ENCODE results near the gene CDHR5. TPM values are rescaled to one million over a fixed set of nuclear protein-coding genes. Genes with fewer than 3 reads are reported as not detected.

Gene CDHR5
- total and polyA plus RNA-seq, 9 of the 15 experiments (the other 6 are each of a cell fraction or from before 2014, with no cell fraction given): 0.16 TPM; not detected in 8

DNA sequence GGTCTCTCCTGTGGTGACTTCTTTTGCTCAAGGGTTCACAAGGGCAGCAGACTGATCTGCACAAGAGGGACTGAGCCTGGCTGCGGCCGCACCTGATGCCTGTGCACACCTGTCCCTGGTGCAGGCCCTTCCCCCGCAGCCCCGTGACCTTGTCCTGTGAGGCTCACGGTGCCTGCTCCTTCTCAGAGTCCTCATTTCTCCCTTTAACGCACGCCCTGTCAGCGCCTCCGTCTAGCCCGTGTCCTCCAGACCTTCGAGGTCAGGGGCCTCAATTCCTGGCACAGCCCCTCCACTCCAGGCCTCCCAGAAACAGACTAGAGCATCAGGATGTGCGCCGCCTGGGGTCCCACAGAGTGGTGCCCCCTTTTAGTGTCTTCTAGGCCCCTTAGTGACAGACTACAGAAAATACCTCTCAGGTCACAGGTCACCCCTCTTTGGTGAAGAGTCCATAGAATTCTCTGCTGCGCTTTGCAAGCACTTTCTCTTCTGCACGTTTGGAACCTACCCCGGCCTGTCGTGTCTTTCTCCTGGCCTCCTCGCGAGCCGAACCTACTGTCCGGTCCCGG lies 11.3 kb upstream of the CDHR5 start (continued):
- TF ChIP-seq XRCC4 (IDR thresholded peaks at IDR 0.05; ENCODE audit: extremely low read depth, insufficient read depth, insufficient read length) (no peak), TCFL5 (CRISPR knock-in tag; conservative IDR thresholded peaks at IDR 0.05) (no peak), MEF2D (tag; conservative IDR thresholded peaks at IDR 0.05; ENCODE audit: low read depth) (no peak), MTA2 (IDR thresholded peaks at IDR 0.05; ENCODE audit: low read depth) (no peak), SMARCB1 (IDR thresholded peaks at IDR 0.05; ENCODE audit: insufficient read length, low read depth) (no peak), NRF1 (conservative IDR thresholded peaks at IDR 0.05 in 1 of 2, IDR thresholded peaks at IDR 0.05 in 1 of 2) (no peak), E2F3 (CRISPR knock-in tag; IDR thresholded peaks at IDR 0.05) (no peak), MTA3 (IDR thresholded peaks at IDR 0.05; ENCODE audit: borderline replicate concordance) (no peak)
- TF ChIP-seq, protein P1, sequence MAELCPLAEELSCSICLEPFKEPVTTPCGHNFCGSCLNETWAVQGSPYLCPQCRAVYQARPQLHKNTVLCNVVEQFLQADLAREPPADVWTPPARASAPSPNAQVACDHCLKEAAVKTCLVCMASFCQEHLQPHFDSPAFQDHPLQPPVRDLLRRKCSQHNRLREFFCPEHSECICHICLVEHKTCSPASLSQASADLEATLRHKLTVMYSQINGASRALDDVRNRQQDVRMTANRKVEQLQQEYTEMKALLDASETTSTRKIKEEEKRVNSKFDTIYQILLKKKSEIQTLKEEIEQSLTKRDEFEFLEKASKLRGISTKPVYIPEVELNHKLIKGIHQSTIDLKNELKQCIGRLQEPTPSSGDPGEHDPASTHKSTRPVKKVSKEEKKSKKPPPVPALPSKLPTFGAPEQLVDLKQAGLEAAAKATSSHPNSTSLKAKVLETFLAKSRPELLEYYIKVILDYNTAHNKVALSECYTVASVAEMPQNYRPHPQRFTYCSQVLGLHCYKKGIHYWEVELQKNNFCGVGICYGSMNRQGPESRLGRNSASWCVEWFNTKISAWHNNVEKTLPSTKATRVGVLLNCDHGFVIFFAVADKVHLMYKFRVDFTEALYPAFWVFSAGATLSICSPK (IDR thresholded peaks at IDR 0.05; ENCODE audit: borderline replicate concordance): no peak

DNA sequence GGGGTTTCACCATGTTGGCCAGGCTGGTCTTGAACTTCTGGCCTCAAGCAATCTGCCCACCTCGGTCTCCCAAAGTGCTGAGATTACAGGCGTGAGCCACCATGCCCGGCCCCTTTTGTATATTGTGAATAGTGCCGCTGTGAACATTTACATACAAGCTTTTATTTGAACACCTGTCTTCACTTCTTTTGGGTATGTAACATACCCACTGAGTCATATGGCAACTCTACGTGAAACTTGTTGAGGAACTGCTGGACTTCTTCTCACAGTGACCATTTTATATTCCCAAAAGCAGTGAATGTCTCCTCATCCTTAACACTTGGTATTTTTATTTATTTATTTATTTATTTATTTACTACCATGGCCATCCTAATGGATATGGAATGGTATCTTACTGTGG lies 6.1 kb upstream of the CDHR5 start:
- Histone ChIP-seq H3K4me1 (replicated peaks in 1 of 2; ENCODE audit: control insufficient read depth in 2 of 2, insufficient read depth in 2 of 2, low read length in 2 of 2) (peaks cover 0 to 12% of the 10 kb centered on the region in 2 experiments; a peak in 2 of 5 replicates), H3K4me2 (ENCODE audit: insufficient read depth, low read length) (no peak overlapping the region), H3K27ac (ENCODE audit: extremely low read depth, low read depth, low read length) (no peak overlapping the region), H2AFZ (ENCODE audit: low read depth, low read length) (no peak overlapping the region), H3K36me3 (ENCODE audit: control insufficient read depth, insufficient read depth, low read length) (peaks cover 11% of the 10 kb centered on the region; the same call in 2 of the 3 replicates), H3K9me3 (replicated peaks; ENCODE audit: control insufficient read depth, insufficient read depth, low read depth, low read length) (no peaks in the 10 kb centered on the region), H3K4me3 (no peak overlapping the region), H3K27me3 (ENCODE audit: control insufficient read depth in 2 of 2, insufficient read depth in 2 of 2, low read length in 2 of 2) (no peaks in the 10 kb centered on the region), H3K9ac (ENCODE audit: insufficient read depth in 1 of 2, low read depth in 2 of 2, low read length in 2 of 2) (no peak overlapping the region), H3K9me1 (ENCODE audit: control insufficient read depth, insufficient read depth, low read length) (no peaks in the 10 kb centered on the region), H3K79me2 (ENCODE audit: control insufficient read depth, insufficient read depth, low read length) (no peaks in the 10 kb centered on the region), H4K20me1 (replicated peaks; ENCODE audit: control insufficient read depth, insufficient read depth, low read length) (no peaks in the 10 kb centered on the region)
- FAIRE-seq (no peak), DNase-seq (ENCODE audit: extremely low read depth in 1 of 4, low spot score in 3 of 4) (no peak), ATAC-seq (no peak)
- ChIA-PET CTCF (ENCODE audit: low intra/inter-chr PET ratio) (no interaction called here), POLR2A (no interaction called here)
- no TSS peak for BruUV-seq (replicated peaks)
- in situ Hi-C loops (cut with MboI) (no loop called here), intact Hi-C loops (cut with micrococcal nuclease) (no loop called here)
- 92% methylated on average over 5 of the region's 5 CpGs for WGBS (ENCODE audit: insufficient coverage, low coverage, missing lambda C conversion rate)
- no peak for TF ChIP-seq C11orf30 (IDR thresholded peaks at IDR 0.05; ENCODE audit: low read depth)
- TF ChIP-seq ILK (tag; IDR thresholded peaks at IDR 0.05; ENCODE audit: borderline replicate concordance, low read depth): no peak
- TF ChIP-seq, protein P2, sequence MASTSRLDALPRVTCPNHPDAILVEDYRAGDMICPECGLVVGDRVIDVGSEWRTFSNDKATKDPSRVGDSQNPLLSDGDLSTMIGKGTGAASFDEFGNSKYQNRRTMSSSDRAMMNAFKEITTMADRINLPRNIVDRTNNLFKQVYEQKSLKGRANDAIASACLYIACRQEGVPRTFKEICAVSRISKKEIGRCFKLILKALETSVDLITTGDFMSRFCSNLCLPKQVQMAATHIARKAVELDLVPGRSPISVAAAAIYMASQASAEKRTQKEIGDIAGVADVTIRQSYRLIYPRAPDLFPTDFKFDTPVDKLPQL (IDR thresholded peaks at IDR 0.05; ENCODE audit: extremely low read depth, insufficient read length): no peak
- no peak for TF ChIP-seq SIRT6 (IDR thresholded peaks at IDR 0.05; ENCODE audit: low read depth, low read length)
- TF ChIP-seq, protein P3, sequence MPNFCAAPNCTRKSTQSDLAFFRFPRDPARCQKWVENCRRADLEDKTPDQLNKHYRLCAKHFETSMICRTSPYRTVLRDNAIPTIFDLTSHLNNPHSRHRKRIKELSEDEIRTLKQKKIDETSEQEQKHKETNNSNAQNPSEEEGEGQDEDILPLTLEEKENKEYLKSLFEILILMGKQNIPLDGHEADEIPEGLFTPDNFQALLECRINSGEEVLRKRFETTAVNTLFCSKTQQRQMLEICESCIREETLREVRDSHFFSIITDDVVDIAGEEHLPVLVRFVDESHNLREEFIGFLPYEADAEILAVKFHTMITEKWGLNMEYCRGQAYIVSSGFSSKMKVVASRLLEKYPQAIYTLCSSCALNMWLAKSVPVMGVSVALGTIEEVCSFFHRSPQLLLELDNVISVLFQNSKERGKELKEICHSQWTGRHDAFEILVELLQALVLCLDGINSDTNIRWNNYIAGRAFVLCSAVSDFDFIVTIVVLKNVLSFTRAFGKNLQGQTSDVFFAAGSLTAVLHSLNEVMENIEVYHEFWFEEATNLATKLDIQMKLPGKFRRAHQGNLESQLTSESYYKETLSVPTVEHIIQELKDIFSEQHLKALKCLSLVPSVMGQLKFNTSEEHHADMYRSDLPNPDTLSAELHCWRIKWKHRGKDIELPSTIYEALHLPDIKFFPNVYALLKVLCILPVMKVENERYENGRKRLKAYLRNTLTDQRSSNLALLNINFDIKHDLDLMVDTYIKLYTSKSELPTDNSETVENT (CRISPR knock-in tag; IDR thresholded peaks at IDR 0.05): no peak
- TF ChIP-seq ZFP36 (IDR thresholded peaks at IDR 0.05; ENCODE audit: low read depth, low read length, partially characterized antibody): no peak
- no peak for TF ChIP-seq ZNF41 (CRISPR knock-in tag; conservative IDR thresholded peaks at IDR 0.05)
- TF ChIP-seq HNRNPUL1 (IDR thresholded peaks at IDR 0.05; ENCODE audit: low read length): no peak
- no peak for TF ChIP-seq DNMT1 (IDR thresholded peaks at IDR 0.05)
